K562 (cell line): Measurements from ENCODE around the gene PLCB4. TPM values are rescaled to one million over a fixed set of nuclear protein-coding genes. Genes with fewer than 3 reads are reported as not detected.

Source experiments
- ATAC-seq: fragments of 200-7000 bp; cut with Tn5 transposase; 3 replicates; pipeline ENCODE4 v1.9.1; 2020; ENCODE audit warnings: moderate library complexity
- BruUV-seq: library from RNA; stranded (reverse); fragments of 400-500 nt; replicated peaks from 2 replicates; lab custom pipeline; 2021; lab: Mats Ljungman, UMichigan
- CTCF ChIA-PET: fragments of 300-600 bp; formaldehyde crosslinking; extraction: SDS; loops from one replicate; lab custom pipeline; 2021; ENCODE audit warnings: low intra/inter-chr PET ratio; lab: Yijun Ruan, JAX
- POLR2A ChIA-PET: fragments of 300-600, 350-650 bp; sonication (Branson Sonifier 250); formaldehyde crosslinking; extraction: SDS; loops from one replicate; lab custom pipeline; 2021; ENCODE audit warnings: antibody characterized with exemption, inconsistent platforms; lab: Yijun Ruan, JAX
- DNase-seq, 4 experiments: peaks; one replicate each; pipeline versions ENCODE4 v3.0.0 to v3.0.0-alpha.2; 2011 to 2018; ENCODE audit warnings: low spot score in 3 of 4, mixed read lengths in 3 of 4; ENCODE audit errors: extremely low read depth in 1 of 4
- FAIRE-seq: peaks from 2 replicates; lab custom pipeline; 2011; peaks lifted over from hg19 to GRCh38; lab: Jason Lieb, UNC
- H2AFZ ChIP-seq: 2 replicates; pipeline ENCODE4 v1.6.0; 2011; ENCODE audit warnings: low read depth, low read length, control low read depth, inconsistent platforms
- H3K27ac ChIP-seq: fragments of 200-600 bp; 3 replicates; pipeline ENCODE4 v1.8.0; 2011; ENCODE audit warnings: low read depth, mild to moderate bottlenecking, control low read depth, inconsistent platforms, low read length, moderate library complexity, mixed read lengths; ENCODE audit errors: extremely low read depth
- H3K27me3 ChIP-seq, 2 experiments: fragments of 300-600 bp in 1 of 2; 2 replicates in 1 of 2; 3 replicates in 1 of 2; pipeline versions ENCODE4 v1.6.0 to v1.8.0; 2011; ENCODE audit warnings: inconsistent platforms in 2 of 2, low read length in 2 of 2, mild to moderate bottlenecking in 1 of 2, mixed read lengths in 1 of 2, moderate library complexity in 1 of 2; ENCODE audit not compliant: control insufficient read depth in 2 of 2, insufficient read depth in 2 of 2
- H3K36me3 ChIP-seq: fragments of 300-600 bp; 3 replicates; pipeline ENCODE4 v1.8.0; 2011; ENCODE audit warnings: mild to moderate bottlenecking, low read length, inconsistent platforms; ENCODE audit not compliant: control insufficient read depth, insufficient read depth
- H3K4me1 ChIP-seq, 2 experiments: fragments of 200-600 bp in 1 of 2; replicated peaks in 1 of 2; 2 replicates in 1 of 2; 3 replicates in 1 of 2; pipeline versions ENCODE4 v1.5.1 to v1.8.0; 2011; ENCODE audit warnings: inconsistent platforms in 2 of 2, low read length in 2 of 2, mild to moderate bottlenecking in 1 of 2, mixed read lengths in 1 of 2, moderate library complexity in 1 of 2; ENCODE audit not compliant: control insufficient read depth in 2 of 2, insufficient read depth in 2 of 2
- H3K4me2 ChIP-seq: 2 replicates; pipeline ENCODE4 v1.6.1; 2011; ENCODE audit warnings: low read length, control low read depth, inconsistent platforms, mixed read lengths; ENCODE audit not compliant: insufficient read depth
- H3K4me3 ChIP-seq: fragments of 200-600 bp; sonication (generic), shearing (Covaris generic); 2 replicates; pipeline ENCODE4 v1.5.1; 2016; ENCODE audit warnings: control low read depth, inconsistent platforms
- H3K79me2 ChIP-seq: fragments of 200-600 bp; 3 replicates; pipeline ENCODE4 v1.8.0; 2011; ENCODE audit warnings: low read length, inconsistent platforms; ENCODE audit not compliant: control insufficient read depth, insufficient read depth
- H3K9ac ChIP-seq, 2 experiments: 2 replicates each; pipeline versions ENCODE4 v1.6.0 to v1.6.1; 2011; ENCODE audit warnings: low read depth in 2 of 2, low read length in 2 of 2, control low read depth in 1 of 2, inconsistent platforms in 1 of 2, mild to moderate bottlenecking in 1 of 2, mixed read lengths in 1 of 2; ENCODE audit not compliant: insufficient read depth in 1 of 2
- H3K9me1 ChIP-seq: one replicate; pipeline ENCODE4 v1.6.0; 2011; ENCODE audit warnings: inconsistent platforms, mild to moderate bottlenecking, low read length, moderate library complexity; ENCODE audit not compliant: control insufficient read depth, insufficient read depth
- H3K9me3 ChIP-seq: replicated peaks from 2 replicates; pipeline ENCODE4 v1.5.1; 2011; ENCODE audit warnings: low read depth, low read length, inconsistent platforms; ENCODE audit not compliant: control insufficient read depth, insufficient read depth
- H4K20me1 ChIP-seq: replicated peaks from 2 replicates; pipeline ENCODE4 v1.6.1; 2011; ENCODE audit warnings: low read length, inconsistent platforms, mixed read lengths; ENCODE audit not compliant: control insufficient read depth, insufficient read depth
- FOS ChIP-seq: IDR thresholded peaks from 3 replicates; pipeline ENCODE4 v1.6.1; 2011; ENCODE audit not compliant: insufficient read length; ENCODE audit errors: extremely low read depth
- PHTF2 ChIP-seq: fragments of 250-450 bp; sonication (Bioruptor Pico); IDR thresholded peaks from 2 replicates; pipeline ENCODE4 v1.5.0; 2021; ENCODE audit warnings: mild to moderate bottlenecking
- PPARD ChIP-seq: fragments of 250-450 bp; sonication (Bioruptor Pico); IDR thresholded peaks from 2 replicates; pipeline ENCODE4 v1.8.0; 2022; ENCODE audit warnings: inconsistent platforms, mild to moderate bottlenecking, moderate library complexity
- PRMT5 ChIP-seq: sonication (generic); formaldehyde crosslinking; IDR thresholded peaks from 2 replicates; pipeline ENCODE4 v1.5.0; 2020; ENCODE audit warnings: missing genetic modification reagents
- SMARCA5 ChIP-seq: fragments of 450-650 bp; IDR thresholded peaks from 2 replicates; pipeline ENCODE4 v1.6.1; 2016
- ZBTB17 ChIP-seq: fragments of 450-650 bp; formaldehyde crosslinking; IDR thresholded peaks from 2 replicates; pipeline ENCODE4 v1.4.0; 2020; ENCODE audit warnings: mild to moderate bottlenecking
- WGBS: fragments of 100-300 bp; shearing (Covaris generic); methylation state at CpG from one replicate; pipeline ENCODE4 v1.1.6; 2016; ENCODE audit warnings: low coverage, mixed read lengths; ENCODE audit not compliant: insufficient coverage; ENCODE audit errors: missing lambda C conversion rate; 5-methylcytosine and 5-hydroxymethylcytosine counted together
- in situ Hi-C: fragments of 300-500 bp; cut with MboI; formaldehyde crosslinking; loops from 4 replicates; pipeline ENCODE4 v1.15.0; 2018; ENCODE audit warnings: inconsistent platforms, mixed read lengths
- intact Hi-C: fragments of 100-400 bp; cut with micrococcal nuclease; formaldehyde crosslinking; loops from 2 replicates; pipeline ENCODE4 v1.14.2; 2022
- polyA plus RNA-seq, 8 experiments: library from polyadenylated mRNA; depleted of rRNA in 4 of 8; stranded (reverse) in 5 of 8; unstranded in 3 of 8; fragments of >200 nt; fragmentation: Nextera tagmentation in 2 of 8; fragmentation: Illumina TruSeq in 1 of 8; extraction: Ambion mirVana in 2 of 8; extraction: Trizol in 1 of 8; gene quantifications; 2 replicates each; pipeline versions ENCODE4 v1.2.1 to v1.2.3, GENCODE V29; 2011 to 2014; ENCODE audit warnings: inconsistent platforms in 1 of 8, missing spikeins in 1 of 8
- total RNA-seq, 7 experiments: library from RNA; depleted of rRNA in 6 of 7; stranded (reverse); fragments of >200 nt in 6 of 7; fragmentation: Illumina TruSeq in 2 of 7; extraction: Trizol in 2 of 7; gene quantifications; 2 replicates each; pipeline versions ENCODE4 v1.2.1 to v1.2.3, GENCODE V29; 2011 to 2021; ENCODE audit warnings: low replicate concordance in 1 of 7
- TF ChIP-seq, protein P1 (sequence below): fragments of 450-650 bp; formaldehyde crosslinking; IDR thresholded peaks from 2 replicates; pipeline ENCODE4 v1.4.0; 2020; ENCODE audit warnings: mild to moderate bottlenecking
- TF ChIP-seq, protein P2 (sequence below): fragments of 250-450 bp; sonication (Bioruptor Pico); IDR thresholded peaks from 2 replicates; pipeline ENCODE4 v1.8.0; 2022; ENCODE audit warnings: moderate library complexity, mild to moderate bottlenecking, inconsistent platforms
- TF ChIP-seq, protein P3 (sequence below): fragments of 450-650 bp; IDR thresholded peaks from 2 replicates; pipeline ENCODE4 v1.6.1; 2017; ENCODE audit warnings: antibody characterized with exemption, mild to moderate bottlenecking
- TF ChIP-seq, protein P4 (sequence below): sonication (generic); formaldehyde crosslinking; IDR thresholded peaks from 2 replicates; pipeline ENCODE4 v1.9.0; 2022; ENCODE audit warnings: mild to moderate bottlenecking, missing genetic modification reagents
- TF ChIP-seq, protein P5 (sequence below): fragments of 250-450 bp; sonication (Bioruptor Pico); IDR thresholded peaks from 2 replicates; pipeline ENCODE4 v1.9.0; 2021; ENCODE audit warnings: mild to moderate bottlenecking, inconsistent platforms
- TF ChIP-seq, protein P6 (sequence below): fragments of 200-800 bp; sonication (Bioruptor generic); IDR thresholded peaks from 2 replicates; pipeline ENCODE4 v1.6.1; 2017; ENCODE audit warnings: missing genetic modification characterization, missing compliant biosample characterization

Gene PLCB4
- total and polyA plus RNA-seq, 9 of the 15 experiments (the other 6 are each of a cell fraction or from before 2014, with no cell fraction given) = 0.20 to 2.9 (median 0.52) TPM

DNA sequence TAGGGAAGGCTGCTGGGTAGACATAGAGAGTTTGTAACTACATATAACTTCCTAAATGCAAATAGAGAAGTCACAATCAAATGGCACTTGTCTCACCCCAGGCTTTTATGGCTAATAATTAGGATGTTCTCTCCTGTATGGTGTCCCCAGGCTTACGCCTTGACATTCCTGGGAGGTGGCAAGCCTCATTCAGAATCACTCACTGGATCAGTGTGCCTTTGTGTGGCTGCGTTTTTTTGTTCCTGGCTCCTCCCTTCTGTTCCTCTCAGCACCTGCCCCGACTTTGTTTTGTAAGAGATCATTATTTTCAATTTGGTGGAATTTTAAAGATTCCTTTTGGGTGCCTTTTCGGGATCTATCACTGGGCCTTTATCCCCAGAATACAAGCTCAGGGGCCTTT is 451.2 kb downstream of the PLCB4 start:
- no peaks in the 10 kb centered on the region for H3K79me2 ChIP-seq
- H3K27me3 ChIP-seq = no peaks in the 10 kb centered on the region; a peak in 1 of 5 replicates
- no peaks in the 10 kb centered on the region for H3K9me3 ChIP-seq
- ATAC-seq = no peak
- H3K9ac ChIP-seq = no peak overlapping the region
- H3K4me2 ChIP-seq = no peak overlapping the region
- BruUV-seq = no TSS peak
- POLR2A ChIA-PET = no interaction called here
- no peak overlapping the region for H3K4me3 ChIP-seq
- H2AFZ ChIP-seq = no peak overlapping the region
- H4K20me1 ChIP-seq = no peaks in the 10 kb centered on the region
- no peaks in the 10 kb centered on the region for H3K4me1 ChIP-seq
- no peaks in the 10 kb centered on the region for H3K36me3 ChIP-seq
- DNase-seq = no peak
- no peak overlapping the region for H3K27ac ChIP-seq
- FAIRE-seq = no peak
- WGBS = 0% methylated on average over 4 of the region's 4 CpGs
- intact Hi-C loops = no loop called here
- no peaks in the 10 kb centered on the region for H3K9me1 ChIP-seq
- CTCF ChIA-PET = no interaction called here
- in situ Hi-C loops = no loop called here
- TF ChIP-seq ZBTB17 = no peak
- TF ChIP-seq, protein P1, sequence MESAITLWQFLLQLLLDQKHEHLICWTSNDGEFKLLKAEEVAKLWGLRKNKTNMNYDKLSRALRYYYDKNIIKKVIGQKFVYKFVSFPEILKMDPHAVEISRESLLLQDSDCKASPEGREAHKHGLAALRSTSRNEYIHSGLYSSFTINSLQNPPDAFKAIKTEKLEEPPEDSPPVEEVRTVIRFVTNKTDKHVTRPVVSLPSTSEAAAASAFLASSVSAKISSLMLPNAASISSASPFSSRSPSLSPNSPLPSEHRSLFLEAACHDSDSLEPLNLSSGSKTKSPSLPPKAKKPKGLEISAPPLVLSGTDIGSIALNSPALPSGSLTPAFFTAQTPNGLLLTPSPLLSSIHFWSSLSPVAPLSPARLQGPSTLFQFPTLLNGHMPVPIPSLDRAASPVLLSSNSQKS = no peak
- TF ChIP-seq, protein P2, sequence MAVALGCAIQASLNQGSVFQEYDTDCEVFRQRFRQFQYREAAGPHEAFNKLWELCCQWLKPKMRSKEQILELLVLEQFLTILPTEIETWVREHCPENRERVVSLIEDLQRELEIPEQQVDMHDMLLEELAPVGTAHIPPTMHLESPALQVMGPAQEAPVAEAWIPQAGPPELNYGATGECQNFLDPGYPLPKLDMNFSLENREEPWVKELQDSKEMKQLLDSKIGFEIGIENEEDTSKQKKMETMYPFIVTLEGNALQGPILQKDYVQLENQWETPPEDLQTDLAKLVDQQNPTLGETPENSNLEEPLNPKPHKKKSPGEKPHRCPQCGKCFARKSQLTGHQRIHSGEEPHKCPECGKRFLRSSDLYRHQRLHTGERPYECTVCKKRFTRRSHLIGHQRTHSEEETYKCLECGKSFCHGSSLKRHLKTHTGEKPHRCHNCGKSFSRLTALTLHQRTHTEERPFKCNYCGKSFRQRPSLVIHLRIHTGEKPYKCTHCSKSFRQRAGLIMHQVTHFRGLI = no peak
- no peak for TF ChIP-seq SMARCA5
- no peak for TF ChIP-seq PHTF2
- TF ChIP-seq, protein P3, sequence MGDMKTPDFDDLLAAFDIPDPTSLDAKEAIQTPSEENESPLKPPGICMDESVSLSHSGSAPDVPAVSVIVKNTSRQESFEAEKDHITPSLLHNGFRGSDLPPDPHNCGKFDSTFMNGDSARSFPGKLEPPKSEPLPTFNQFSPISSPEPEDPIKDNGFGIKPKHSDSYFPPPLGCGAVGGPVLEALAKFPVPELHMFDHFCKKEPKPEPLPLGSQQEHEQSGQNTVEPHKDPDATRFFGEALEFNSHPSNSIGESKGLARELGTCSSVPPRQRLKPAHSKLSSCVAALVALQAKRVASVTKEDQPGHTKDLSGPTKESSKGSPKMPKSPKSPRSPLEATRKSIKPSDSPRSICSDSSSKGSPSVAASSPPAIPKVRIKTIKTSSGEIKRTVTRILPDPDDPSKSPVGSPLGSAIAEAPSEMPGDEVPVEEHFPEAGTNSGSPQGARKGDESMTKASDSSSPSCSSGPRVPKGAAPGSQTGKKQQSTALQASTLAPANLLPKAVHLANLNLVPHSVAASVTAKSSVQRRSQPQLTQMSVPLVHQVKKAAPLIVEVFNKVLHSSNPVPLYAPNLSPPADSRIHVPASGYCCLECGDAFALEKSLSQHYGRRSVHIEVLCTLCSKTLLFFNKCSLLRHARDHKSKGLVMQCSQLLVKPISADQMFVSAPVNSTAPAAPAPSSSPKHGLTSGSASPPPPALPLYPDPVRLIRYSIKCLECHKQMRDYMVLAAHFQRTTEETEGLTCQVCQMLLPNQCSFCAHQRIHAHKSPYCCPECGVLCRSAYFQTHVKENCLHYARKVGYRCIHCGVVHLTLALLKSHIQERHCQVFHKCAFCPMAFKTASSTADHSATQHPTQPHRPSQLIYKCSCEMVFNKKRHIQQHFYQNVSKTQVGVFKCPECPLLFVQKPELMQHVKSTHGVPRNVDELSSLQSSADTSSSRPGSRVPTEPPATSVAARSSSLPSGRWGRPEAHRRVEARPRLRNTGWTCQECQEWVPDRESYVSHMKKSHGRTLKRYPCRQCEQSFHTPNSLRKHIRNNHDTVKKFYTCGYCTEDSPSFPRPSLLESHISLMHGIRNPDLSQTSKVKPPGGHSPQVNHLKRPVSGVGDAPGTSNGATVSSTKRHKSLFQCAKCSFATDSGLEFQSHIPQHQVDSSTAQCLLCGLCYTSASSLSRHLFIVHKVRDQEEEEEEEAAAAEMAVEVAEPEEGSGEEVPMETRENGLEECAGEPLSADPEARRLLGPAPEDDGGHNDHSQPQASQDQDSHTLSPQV = no peak
- TF ChIP-seq, protein P4, sequence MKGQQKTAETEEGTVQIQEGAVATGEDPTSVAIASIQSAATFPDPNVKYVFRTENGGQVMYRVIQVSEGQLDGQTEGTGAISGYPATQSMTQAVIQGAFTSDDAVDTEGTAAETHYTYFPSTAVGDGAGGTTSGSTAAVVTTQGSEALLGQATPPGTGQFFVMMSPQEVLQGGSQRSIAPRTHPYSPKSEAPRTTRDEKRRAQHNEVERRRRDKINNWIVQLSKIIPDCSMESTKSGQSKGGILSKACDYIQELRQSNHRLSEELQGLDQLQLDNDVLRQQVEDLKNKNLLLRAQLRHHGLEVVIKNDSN (CRISPR knock-in tag) = no peak
- TF ChIP-seq, protein P5, sequence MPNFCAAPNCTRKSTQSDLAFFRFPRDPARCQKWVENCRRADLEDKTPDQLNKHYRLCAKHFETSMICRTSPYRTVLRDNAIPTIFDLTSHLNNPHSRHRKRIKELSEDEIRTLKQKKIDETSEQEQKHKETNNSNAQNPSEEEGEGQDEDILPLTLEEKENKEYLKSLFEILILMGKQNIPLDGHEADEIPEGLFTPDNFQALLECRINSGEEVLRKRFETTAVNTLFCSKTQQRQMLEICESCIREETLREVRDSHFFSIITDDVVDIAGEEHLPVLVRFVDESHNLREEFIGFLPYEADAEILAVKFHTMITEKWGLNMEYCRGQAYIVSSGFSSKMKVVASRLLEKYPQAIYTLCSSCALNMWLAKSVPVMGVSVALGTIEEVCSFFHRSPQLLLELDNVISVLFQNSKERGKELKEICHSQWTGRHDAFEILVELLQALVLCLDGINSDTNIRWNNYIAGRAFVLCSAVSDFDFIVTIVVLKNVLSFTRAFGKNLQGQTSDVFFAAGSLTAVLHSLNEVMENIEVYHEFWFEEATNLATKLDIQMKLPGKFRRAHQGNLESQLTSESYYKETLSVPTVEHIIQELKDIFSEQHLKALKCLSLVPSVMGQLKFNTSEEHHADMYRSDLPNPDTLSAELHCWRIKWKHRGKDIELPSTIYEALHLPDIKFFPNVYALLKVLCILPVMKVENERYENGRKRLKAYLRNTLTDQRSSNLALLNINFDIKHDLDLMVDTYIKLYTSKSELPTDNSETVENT (CRISPR knock-in tag) = no peak
- TF ChIP-seq, protein P6, sequence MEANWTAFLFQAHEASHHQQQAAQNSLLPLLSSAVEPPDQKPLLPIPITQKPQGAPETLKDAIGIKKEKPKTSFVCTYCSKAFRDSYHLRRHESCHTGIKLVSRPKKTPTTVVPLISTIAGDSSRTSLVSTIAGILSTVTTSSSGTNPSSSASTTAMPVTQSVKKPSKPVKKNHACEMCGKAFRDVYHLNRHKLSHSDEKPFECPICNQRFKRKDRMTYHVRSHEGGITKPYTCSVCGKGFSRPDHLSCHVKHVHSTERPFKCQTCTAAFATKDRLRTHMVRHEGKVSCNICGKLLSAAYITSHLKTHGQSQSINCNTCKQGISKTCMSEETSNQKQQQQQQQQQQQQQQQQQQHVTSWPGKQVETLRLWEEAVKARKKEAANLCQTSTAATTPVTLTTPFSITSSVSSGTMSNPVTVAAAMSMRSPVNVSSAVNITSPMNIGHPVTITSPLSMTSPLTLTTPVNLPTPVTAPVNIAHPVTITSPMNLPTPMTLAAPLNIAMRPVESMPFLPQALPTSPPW (CRISPR knock-in tag) = no peak
- TF ChIP-seq PRMT5 (CRISPR knock-in tag) = no peak
- no peak for TF ChIP-seq PPARD (CRISPR knock-in tag)
- TF ChIP-seq FOS = no peak
